Loucy (cell line): ENCODE measurements around the gene SAXO1.

Source experiments
- H2AFZ ChIP-seq: fragments of 200-600 bp; sonication (generic); 2 replicates; pipeline ENCODE4 v1.6.0; 2016; ENCODE audit warnings: antibody characterized with exemption, mild to moderate bottlenecking, low read length, moderate library complexity
- H3F3A ChIP-seq: fragments of 200-600 bp; 2 replicates; pipeline ENCODE4 v1.6.0; 2016; ENCODE audit warnings: antibody characterized with exemption, low read depth, mild to moderate bottlenecking
- H3K27me3 ChIP-seq: fragments of 200-600 bp; sonication (generic); 2 replicates; pipeline ENCODE4 v1.6.1; 2014; ENCODE audit warnings: low read length, mild to moderate bottlenecking; ENCODE audit not compliant: insufficient read depth, poor library complexity, severe bottlenecking
- H3K36me3 ChIP-seq: fragments of 200-600 bp; sonication (generic); 2 replicates; pipeline ENCODE4 v1.6.1; 2016; ENCODE audit warnings: low read length; ENCODE audit not compliant: insufficient read depth
- H3K4me1 ChIP-seq: fragments of 200-600 bp; sonication (generic); 2 replicates; pipeline ENCODE4 v1.5.1; 2014; ENCODE audit warnings: low read length, mild to moderate bottlenecking; ENCODE audit not compliant: insufficient read depth, poor library complexity, severe bottlenecking
- H3K4me2 ChIP-seq: fragments of 200-600 bp; sonication (generic); 2 replicates; pipeline ENCODE4 v1.6.0; 2014; ENCODE audit warnings: antibody characterized with exemption, low read length, low read depth, mild to moderate bottlenecking; ENCODE audit not compliant: poor library complexity, severe bottlenecking
- H3K4me3 ChIP-seq: fragments of 200-600 bp; sonication (generic); 2 replicates; pipeline ENCODE4 v1.5.1; 2014; ENCODE audit warnings: low read length, mild to moderate bottlenecking, mixed read lengths; ENCODE audit not compliant: poor library complexity, severe bottlenecking
- H3K79me2 ChIP-seq: fragments of 200-600 bp; sonication (generic); 2 replicates; pipeline ENCODE4 v1.6.1; 2014; ENCODE audit warnings: low read length; ENCODE audit not compliant: insufficient read depth
- H3K9ac ChIP-seq: fragments of 200-600 bp; sonication (generic); 2 replicates; pipeline ENCODE4 v1.6.0; 2014; ENCODE audit warnings: mild to moderate bottlenecking, low read depth, low read length, moderate library complexity; ENCODE audit not compliant: poor library complexity, severe bottlenecking
- H3K9me2 ChIP-seq: fragments of 200-600 bp; sonication (generic); replicated peaks from 2 replicates; pipeline ENCODE4 v1.6.1; 2016; ENCODE audit warnings: low read depth, low read length, mixed read lengths
- H3K9me3 ChIP-seq: fragments of 200-600 bp; sonication (generic); 2 replicates; pipeline ENCODE4 v1.6.1; 2014; ENCODE audit warnings: mild to moderate bottlenecking, antibody characterized with exemption, low read length, low read depth; ENCODE audit not compliant: insufficient read depth
- H4K20me1 ChIP-seq: fragments of 200-600 bp; sonication (generic); 2 replicates; pipeline ENCODE4 v1.6.0; 2014; ENCODE audit warnings: antibody characterized with exemption, low read length, mild to moderate bottlenecking; ENCODE audit not compliant: insufficient read depth, poor library complexity, severe bottlenecking
- EZH2phosphoT487 ChIP-seq: fragments of 200-600 bp; IDR thresholded peaks from 2 replicates; pipeline ENCODE4 v1.6.1; 2018; ENCODE audit warnings: antibody characterized with exemption, mild to moderate bottlenecking, moderate library complexity, borderline replicate concordance
- TF ChIP-seq, protein P1 (sequence below): fragments of 200-600 bp; sonication (generic); conservative IDR thresholded peaks from 2 replicates; pipeline ENCODE4 v1.5.1; 2014; ENCODE audit warnings: mild to moderate bottlenecking, antibody characterized with exemption, low read length

The SAXO1 gene

DNA sequence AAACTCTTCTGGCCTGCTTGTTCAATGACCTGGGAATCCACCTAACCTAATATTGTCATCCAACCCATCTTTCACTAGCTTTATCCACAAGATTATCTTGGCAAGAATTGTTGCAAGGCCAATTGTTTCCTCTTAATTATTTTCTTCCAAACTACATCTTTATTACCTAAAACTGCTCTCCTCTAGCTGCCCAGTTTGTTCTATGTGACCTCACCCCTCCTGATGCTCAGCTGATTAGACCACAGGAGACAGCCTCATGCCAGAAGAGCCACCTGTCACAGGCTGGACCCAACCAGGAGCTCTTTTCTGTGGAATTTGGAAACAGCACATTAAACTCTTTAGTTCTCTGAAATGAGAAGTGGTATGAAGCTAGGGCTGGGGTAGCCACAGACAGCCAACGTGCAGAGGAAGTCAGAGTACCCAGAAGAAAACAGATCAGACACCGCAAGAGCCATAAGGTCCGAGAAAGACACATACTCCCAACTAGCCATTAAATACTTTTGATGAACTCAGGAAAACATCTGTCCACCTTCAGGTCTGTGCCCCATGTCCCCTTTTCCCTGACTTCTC is 12.0 kb downstream of the SAXO1 start:
- Histone ChIP-seq H4K20me1 (no peaks in the 10 kb centered on the region), H3F3A (no peaks in the 10 kb centered on the region), H3K9me3 (no peaks in the 10 kb centered on the region), H2AFZ (no peak overlapping the region), H3K9me2 (no peaks in the 10 kb centered on the region), H3K79me2 (no peaks in the 10 kb centered on the region), H3K36me3 (no peaks in the 10 kb centered on the region), H3K9ac (no peak overlapping the region), H3K27me3 (no peaks in the 10 kb centered on the region), H3K4me3 (no peak overlapping the region), H3K4me2 (no peak overlapping the region), H3K4me1 (no peaks in the 10 kb centered on the region)
- TF ChIP-seq, protein P1, sequence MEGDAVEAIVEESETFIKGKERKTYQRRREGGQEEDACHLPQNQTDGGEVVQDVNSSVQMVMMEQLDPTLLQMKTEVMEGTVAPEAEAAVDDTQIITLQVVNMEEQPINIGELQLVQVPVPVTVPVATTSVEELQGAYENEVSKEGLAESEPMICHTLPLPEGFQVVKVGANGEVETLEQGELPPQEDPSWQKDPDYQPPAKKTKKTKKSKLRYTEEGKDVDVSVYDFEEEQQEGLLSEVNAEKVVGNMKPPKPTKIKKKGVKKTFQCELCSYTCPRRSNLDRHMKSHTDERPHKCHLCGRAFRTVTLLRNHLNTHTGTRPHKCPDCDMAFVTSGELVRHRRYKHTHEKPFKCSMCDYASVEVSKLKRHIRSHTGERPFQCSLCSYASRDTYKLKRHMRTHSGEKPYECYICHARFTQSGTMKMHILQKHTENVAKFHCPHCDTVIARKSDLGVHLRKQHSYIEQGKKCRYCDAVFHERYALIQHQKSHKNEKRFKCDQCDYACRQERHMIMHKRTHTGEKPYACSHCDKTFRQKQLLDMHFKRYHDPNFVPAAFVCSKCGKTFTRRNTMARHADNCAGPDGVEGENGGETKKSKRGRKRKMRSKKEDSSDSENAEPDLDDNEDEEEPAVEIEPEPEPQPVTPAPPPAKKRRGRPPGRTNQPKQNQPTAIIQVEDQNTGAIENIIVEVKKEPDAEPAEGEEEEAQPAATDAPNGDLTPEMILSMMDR: no peak
- no peak for TF ChIP-seq EZH2phosphoT487

DNA sequence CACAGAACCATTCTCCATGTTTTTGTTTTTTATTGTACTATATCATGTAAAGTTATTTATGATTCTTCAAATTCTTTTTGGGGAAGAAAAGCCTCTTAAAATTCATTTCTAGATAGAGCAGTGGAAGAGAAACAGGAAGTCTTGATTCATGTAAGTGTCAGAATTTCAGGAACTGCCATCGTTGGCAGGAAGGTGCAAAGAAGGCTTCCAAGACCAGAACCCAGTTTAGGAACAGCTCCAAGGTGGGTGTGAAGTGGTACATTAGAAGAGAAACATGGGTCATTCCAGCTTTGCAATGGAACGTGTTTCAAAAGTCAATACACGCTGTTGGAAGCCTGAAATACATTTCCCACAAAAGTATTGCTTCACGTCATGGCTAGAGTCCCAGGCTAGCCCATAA is 14.8 kb downstream of the SAXO1 start:
- no peaks in the 10 kb centered on the region for H3K36me3 ChIP-seq
- no peaks in the 10 kb centered on the region for H3K9me3 ChIP-seq

DNA sequence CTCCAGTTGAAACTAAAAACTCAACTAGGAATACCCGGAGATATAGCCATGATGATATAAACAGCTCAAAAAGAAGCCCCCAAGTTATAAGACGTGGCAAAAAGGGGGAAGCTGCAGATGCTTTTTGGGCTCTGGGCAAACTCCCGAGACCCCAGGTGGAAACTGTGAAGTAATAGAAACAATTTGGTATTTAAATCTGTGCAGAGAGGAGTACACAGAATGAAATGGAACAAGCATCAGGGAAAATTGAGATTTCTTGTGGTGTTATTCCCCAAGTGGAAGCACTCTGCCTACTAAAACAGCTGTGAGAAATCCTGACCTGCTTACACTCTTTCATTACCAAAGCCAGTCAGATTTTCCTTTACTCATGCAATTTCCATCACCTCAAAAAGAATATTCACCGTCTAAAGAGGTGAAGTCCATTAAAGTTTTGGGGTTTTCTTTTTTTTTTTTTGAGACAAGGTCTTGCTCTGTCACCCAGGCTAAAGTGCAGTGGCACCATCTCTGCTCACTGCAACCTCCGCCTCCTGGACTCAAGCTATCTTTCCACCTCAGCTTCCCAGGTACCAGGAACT is 23.5 kb downstream of the SAXO1 start:
- TF ChIP-seq, protein P1: no peak
- TF ChIP-seq EZH2phosphoT487: no peak
- Histone ChIP-seq H3F3A (no peaks in the 10 kb centered on the region), H4K20me1 (no peaks in the 10 kb centered on the region), H3K4me3 (no peak overlapping the region), H2AFZ (no peak overlapping the region), H3K79me2 (no peaks in the 10 kb centered on the region), H3K9ac (no peak overlapping the region), H3K9me2 (no peaks in the 10 kb centered on the region), H3K27me3 (no peaks in the 10 kb centered on the region), H3K4me2 (no peak overlapping the region), H3K36me3 (no peaks in the 10 kb centered on the region), H3K4me1 (no peaks in the 10 kb centered on the region), H3K9me3 (no peaks in the 10 kb centered on the region)

More for the DNA sequence above, 14.8 kb downstream of the SAXO1 start:
- Histone ChIP-seq H3K4me3 (no peak overlapping the region), H2AFZ (no peak overlapping the region), H3K9me2 (no peaks in the 10 kb centered on the region), H3K79me2 (no peaks in the 10 kb centered on the region), H4K20me1 (no peaks in the 10 kb centered on the region), H3K4me2 (no peak overlapping the region), H3K4me1 (no peaks in the 10 kb centered on the region), H3K9ac (no peak overlapping the region), H3F3A (no peaks in the 10 kb centered on the region), H3K27me3 (no peaks in the 10 kb centered on the region)
- TF ChIP-seq, protein P1: no peak
- TF ChIP-seq EZH2phosphoT487: no peak
